ENCODE measurements around the gene NFATC1.
"Not testable (repeated sequence)": the region's sequence is repeated elsewhere in the genome, so short reads cannot be mapped to it uniquely, and the experiment has no call there.

DNA sequence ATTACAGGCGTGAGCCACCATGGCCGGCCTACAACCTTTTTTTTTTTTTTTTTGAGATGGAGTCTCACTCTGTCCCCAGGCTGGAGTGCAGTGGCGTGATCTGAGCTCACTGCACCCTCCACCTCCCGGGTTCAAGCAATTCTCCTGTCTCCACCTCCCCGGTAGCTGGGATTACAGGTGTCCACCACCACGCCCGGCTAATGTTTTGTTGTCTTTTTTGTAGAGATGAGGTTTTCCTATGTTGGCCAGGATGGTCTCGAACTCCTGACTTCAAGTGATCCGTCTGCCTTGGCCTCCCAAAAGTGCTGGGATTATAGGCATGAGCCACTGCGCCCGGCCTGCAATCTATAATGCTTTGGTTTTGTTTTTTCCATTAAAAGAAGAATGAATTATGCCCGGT, 19.1 kb upstream of the NFATC1 start:
- not testable (repeated sequence) for TF ChIP-seq CTCF, EP300 (IDR thresholded peaks at IDR 0.05)

Measured in ovary (tissue), 3 donors.